SHP77 (cell line): Measurements from ENCODE around the gene CHCHD2.
"Not testable (repeated sequence)": the region's sequence is repeated elsewhere in the genome, so short reads cannot be mapped to it uniquely, and the experiment has no call there.

Experiments
- DNase-seq, 2 experiments: peaks; one replicate each; lab custom pipeline; 2025; lab: John Stamatoyannopoulos, UW

The CHCHD2 gene

DNA sequence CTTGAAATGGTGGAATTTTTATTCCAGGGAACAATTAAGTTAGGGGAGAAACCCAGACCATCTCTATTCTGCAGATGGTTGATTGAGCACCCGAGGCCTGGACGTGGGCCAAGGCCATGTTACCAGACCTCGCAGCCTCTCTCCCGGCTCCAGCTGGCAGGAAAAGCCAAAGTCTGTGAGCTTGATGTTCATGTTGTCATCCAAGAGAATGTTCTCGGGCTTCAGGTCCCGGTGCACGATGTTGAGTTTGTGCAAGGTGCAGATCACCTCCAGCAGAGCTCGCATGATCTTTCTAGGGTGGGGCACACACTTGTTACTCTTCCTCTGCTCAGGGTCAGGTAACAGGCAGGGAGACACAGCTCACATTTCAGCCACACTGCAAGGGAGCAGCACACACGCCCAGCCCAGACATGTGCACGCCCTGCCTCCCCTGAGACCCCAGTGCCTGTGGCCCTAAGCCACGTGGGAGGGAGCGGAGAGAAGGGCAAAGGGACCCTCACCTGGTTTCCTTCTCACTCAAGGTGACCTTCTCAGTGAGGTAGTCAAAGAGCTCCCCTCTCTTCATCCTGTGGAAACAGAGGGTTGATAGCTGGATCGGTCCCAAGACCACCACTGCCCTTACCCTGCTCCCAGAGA is 23.0 kb downstream of the CHCHD2 start:
- peak; percentile 81 to 85 for DNase-seq

DNA sequence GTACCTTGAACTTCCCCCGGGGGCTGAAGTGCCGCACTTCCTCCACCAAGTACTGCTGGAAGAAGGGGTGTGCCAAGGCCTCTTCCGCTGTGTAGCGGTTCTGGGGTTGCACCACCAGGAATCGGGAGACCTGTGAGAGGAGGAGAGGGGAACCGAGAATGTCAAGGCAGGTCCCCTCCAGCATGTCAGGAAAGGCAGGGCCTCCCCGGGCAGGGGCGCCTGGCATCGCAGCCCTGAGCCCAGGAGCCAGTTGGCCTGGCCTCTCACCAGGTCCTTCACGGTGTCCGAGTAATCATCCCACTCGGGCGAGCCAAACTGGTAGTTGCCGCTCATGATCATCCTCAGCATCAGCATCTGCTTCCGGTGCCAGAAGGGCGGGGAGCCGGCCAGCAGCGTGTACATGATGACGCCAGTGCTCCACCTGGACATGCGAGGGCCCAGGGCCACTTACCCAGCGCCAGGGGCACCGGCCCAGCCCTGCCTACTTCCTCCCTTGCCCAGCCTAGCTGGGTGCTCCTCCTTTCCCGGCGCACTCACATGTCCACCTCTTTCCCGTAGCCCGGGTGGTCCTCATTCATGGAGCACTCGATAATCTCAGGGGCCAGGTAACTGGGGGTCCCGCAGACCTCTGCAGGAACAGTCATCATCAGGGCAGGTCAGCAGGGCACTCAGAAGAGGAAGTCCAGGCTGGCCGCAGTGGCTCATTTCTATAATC is 24.5 kb downstream of the CHCHD2 start:
- DNase-seq: peak; percentile 52 to 88

DNA sequence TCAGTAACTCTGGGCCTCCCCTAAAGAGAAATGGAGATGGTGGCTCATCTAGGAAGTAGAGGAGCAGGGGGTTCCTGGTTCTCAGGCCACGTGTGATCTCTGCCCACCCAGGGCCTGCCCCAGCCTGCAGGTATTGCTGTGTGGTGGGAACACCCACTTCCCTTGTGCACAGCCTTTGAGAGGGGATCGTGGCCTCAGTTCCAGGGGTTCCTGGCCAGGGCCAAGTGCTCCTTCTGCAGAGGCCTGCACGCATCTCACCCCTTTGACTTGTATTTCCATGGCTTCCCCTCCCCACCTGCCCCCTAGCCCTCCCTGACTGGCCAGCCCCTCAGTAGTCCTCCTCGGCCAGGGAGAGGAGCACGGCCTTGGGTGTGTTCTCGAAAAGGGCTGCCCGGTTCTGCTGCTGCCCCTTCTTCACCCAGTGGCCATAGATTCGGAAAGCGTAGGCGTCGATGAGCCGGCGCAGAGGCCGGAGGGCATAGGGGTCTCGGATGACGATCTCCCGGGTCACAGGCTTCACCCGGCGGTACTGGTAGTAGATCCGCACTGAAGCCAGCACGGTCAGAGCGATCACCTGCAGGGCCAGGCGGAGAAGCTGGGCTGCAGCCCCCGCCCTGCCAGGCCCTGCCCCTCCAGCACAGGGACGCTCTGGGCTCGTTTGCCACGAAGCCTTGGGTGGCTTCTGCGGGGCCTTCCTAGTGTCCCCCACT is 25.4 kb downstream of the CHCHD2 start:
- not testable (repeated sequence) for DNase-seq

DNA sequence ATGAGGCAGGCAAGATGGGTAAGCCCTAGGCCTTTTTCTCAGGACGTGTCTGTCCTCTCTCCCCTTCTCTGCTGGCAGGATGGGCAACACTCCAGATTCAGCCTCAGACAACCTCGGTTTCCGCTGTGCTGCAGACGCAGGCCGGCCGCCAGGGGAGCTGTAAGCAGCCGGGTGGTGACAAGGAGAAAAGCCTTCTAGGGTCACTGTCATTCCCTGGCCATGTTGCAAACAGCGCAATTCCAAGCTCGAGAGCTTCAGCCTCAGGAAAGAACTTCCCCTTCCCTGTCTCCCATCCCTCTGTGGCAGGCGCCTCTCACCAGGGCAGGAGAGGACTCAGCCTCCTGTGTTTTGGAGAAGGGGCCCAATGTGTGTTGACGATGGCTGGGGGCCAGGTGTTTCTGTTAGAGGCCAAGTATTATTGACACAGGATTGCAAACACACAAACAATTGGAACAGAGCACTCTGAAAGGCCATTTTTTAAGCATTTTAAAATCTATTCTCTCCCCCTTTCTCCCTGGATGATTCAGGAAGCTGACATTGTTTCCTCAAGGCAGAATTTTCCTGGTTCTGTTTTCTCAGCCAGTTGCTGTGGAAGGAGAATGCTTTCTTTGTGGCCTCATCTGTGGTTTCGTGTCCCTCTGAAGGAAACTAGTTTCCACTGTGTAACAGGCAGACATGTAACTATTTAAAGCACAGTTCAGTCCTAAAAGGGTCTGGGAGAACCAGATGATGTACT is 26.7 kb downstream of the CHCHD2 start:
- DNase-seq: peak; percentile 89 to 94

DNA sequence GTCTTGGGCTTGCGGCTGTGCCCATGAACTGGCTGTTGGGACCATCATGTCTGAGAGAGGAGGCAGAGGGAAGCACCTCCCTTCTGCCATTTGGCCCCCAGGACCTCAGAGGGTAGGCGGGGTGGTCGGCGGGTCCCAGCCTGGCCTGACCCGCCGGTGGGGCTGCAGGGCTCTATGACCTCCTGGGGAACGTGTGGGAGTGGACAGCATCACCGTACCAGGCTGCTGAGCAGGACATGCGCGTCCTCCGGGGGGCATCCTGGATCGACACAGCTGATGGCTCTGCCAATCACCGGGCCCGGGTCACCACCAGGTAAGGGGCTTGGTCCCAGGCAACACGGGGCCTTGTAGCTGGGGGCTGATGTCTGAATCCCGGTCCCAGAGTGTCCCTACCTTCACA is 28.1 kb downstream of the CHCHD2 start:
- no peak for DNase-seq

- no peak for DNase-seq
Observed at GRCh38 chr7:56077681-56078080, 28.6 kb downstream of the CHCHD2 start.

DNA sequence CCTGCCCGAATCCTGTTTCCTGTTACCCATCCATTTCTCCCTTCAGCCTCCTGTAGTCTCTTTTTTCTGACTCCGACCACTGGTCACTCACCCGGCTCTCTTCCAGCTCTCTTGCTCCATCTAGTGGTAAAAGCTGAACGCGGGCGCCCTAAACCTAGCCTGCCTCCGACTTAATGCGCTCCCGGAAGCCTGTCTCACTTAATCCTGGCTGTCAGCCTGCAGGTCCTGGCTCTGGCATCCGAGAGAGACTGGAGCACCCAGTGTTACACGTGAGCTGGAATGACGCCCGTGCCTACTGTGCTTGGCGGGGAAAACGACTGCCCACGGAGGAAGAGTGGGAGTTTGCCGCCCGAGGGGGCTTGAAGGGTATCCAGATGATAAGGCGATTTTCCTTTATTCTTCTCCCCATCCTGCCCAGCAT is 31.9 kb downstream of the CHCHD2 start:
- DNase-seq: peak; percentile 87 to 89

GRCh38 chr7:56066376-56066775 is 39.9 kb downstream of the CHCHD2 start:
- not testable (repeated sequence) for DNase-seq

GRCh38 chr7:56063882-56064625 is 42.2 kb downstream of the CHCHD2 start, which contains the start of gene SUMF2:
Gene SUMF2 (plus strand): TSS chr7:56064286. CDS start chr7:56064312, 26 bp downstream.
- peak; percentile 86 to 95 for DNase-seq

GRCh38 chr7:56063500-56063881 is 42.8 kb downstream of the CHCHD2 start:
- DNase-seq: no peak

DNA sequence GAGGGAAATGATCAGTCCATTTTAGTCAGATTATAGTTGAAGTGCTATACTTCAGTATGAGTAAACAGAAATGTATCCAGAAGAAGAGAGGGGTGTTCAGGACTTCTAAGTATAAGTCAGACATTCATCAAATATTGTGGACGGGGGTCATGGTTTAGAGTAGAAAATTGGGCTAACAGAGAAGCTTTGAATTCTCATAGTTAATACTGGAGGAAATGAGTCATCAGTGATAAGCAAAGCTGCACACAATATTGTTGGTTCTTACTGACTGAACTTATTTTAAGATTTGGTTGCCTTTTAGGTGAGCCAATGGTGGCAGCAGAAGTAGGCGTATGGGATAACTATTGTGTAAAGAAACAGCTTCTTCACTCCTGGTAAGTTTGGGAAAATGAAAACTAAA is 43.9 kb downstream of the CHCHD2 start:
- no peak for DNase-seq

GRCh38 chr7:56053993-56054392 is 52.3 kb downstream of the CHCHD2 start:
- DNase-seq: no peak

GRCh38 chr7:56053379-56053778 is 52.9 kb downstream of the CHCHD2 start:
- no peak for DNase-seq
